Natural killer cell (primary cell): ENCODE data around the gene SANBR. TPM values are rescaled to one million over a fixed set of nuclear protein-coding genes. Genes with fewer than 3 reads are reported as not detected.
"Not testable (repeated sequence)": the region's sequence is repeated elsewhere in the genome, so short reads cannot be mapped to it uniquely, and the experiment has no call there.

Source experiments
- ATAC-seq, 3 donors: fragments of 150-1000 bp in 2 of 3; fragments of 200-7000 bp in 1 of 3; cut with Tn5 transposase; 1 replicate in 1 of 3; 2 replicates in 2 of 3; pipeline ENCODE4 v1.10.0; 2021; ENCODE audit warnings: mild to moderate bottlenecking in 2 of 3, moderate library complexity in 2 of 3
- DNase-seq, 2 donors: peaks; one replicate each; pipeline versions ENCODE4 v3.0.0 to v3.0.0-alpha.2; 2013 to 2021; ENCODE audit warnings: mixed read lengths in 1 of 2
- H3K27ac ChIP-seq: one replicate; pipeline ENCODE4 v1.5.1; 2013; ENCODE audit warnings: mild to moderate bottlenecking, low read length
- H3K27me3 ChIP-seq: one replicate; pipeline ENCODE4 v1.6.1; 2013; ENCODE audit warnings: low read length; ENCODE audit not compliant: control insufficient read depth, insufficient read depth
- H3K36me3 ChIP-seq: one replicate; pipeline ENCODE4 v1.6.1; 2013; ENCODE audit warnings: low read length; ENCODE audit not compliant: control insufficient read depth, insufficient read depth
- H3K4me1 ChIP-seq: one replicate; pipeline ENCODE4 v1.6.1; 2013; ENCODE audit warnings: low read length; ENCODE audit not compliant: control insufficient read depth, insufficient read depth
- H3K4me3 ChIP-seq: one replicate; pipeline ENCODE4 v1.5.1; 2013; ENCODE audit warnings: low read length
- H3K9me3 ChIP-seq: one replicate; pipeline ENCODE4 v1.6.1; 2013; ENCODE audit warnings: low read length; ENCODE audit not compliant: control insufficient read depth, insufficient read depth
- H3K27ac Mint-ChIP-seq, 2 donors: one replicate each; pipeline ENCODE4 v1.8.0; 2022; ENCODE audit warnings: mild to moderate bottlenecking in 2 of 2, mixed read lengths in 2 of 2, moderate library complexity in 1 of 2
- H3K27me3 Mint-ChIP-seq, 2 donors: one replicate each; pipeline ENCODE4 v1.8.0; 2022; ENCODE audit warnings: low read depth in 2 of 2, mixed read lengths in 2 of 2
- H3K36me3 Mint-ChIP-seq: one replicate; pipeline ENCODE4 v1.8.0; 2022; ENCODE audit warnings: mixed read lengths
- H3K4me1 Mint-ChIP-seq, 2 donors: one replicate each; pipeline ENCODE4 v1.8.0; 2022; ENCODE audit warnings: mixed read lengths in 2 of 2
- H3K4me3 Mint-ChIP-seq: one replicate; pipeline ENCODE4 v1.8.0; 2022; ENCODE audit warnings: mild to moderate bottlenecking, moderate library complexity, mixed read lengths
- H3K9me3 Mint-ChIP-seq, 2 donors: one replicate each; pipeline ENCODE4 v1.8.0; 2022; ENCODE audit warnings: mixed read lengths in 2 of 2
- WGBS: methylation state at CpG from one replicate; pipeline ENCODE4 v1.1.7; 2013; ENCODE audit warnings: missing lambda C conversion rate; ENCODE audit not compliant: insufficient coverage; 5-methylcytosine and 5-hydroxymethylcytosine counted together
- intact Hi-C: fragments of 100-400 bp; cut with micrococcal nuclease; formaldehyde crosslinking; loops from one replicate; pipeline ENCODE4 v1.14.2; 2022
- total RNA-seq, 4 donors: library from RNA; stranded (reverse); fragments of 120-200 nt in 1 of 4; gene quantifications; one replicate each; pipeline versions ENCODE4 v1.2.3 to v1.2.4, GENCODE V29; 2013 to 2022
- TF ChIP-seq, protein P1 (sequence below): fragments of 200-600 bp; IDR thresholded peaks from one replicate; pipeline ENCODE4 v1.8.0; 2022; ENCODE audit warnings: antibody characterized with exemption

Gene SANBR
- total RNA-seq, 3 donors from 2014 or later (not counting 1 experiment from before 2014, with no cell fraction given), result 5.3 to 6.3 (median 5.8) TPM

DNA sequence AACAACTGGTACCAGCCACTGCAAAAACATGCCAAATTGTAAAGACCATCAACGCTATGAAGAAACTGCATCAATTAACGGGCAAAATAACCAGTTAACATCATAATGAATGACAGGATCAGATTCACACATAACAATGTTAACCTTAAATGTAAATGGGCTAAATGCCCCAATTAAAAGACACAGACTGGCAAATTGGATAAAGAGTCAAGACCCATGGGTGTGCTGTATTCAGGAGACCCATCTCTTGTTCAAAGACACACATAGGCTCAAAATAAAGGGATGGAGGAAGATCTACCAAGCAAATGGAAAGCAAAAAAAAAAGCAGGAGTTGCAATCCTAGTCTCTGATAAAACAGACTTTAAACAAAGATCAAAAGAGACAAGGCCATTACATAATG, 29.0 kb upstream of the SANBR start:
- H3K9me3 Mint-ChIP-seq, H3K4me1 ChIP-seq, H3K4me3 ChIP-seq, ATAC-seq, H3K9me3 ChIP-seq, H3K27me3 Mint-ChIP-seq, DNase-seq, intact Hi-C loops, H3K27ac ChIP-seq, H3K4me3 Mint-ChIP-seq, H3K27me3 ChIP-seq, H3K27ac Mint-ChIP-seq: not testable (repeated sequence)
- H3K36me3 ChIP-seq, result peaks cover 29% of the 10 kb centered on the region
- peaks cover 14% of the 10 kb centered on the region for H3K36me3 Mint-ChIP-seq
- H3K4me1 Mint-ChIP-seq, result peaks cover 8 to 24% of the 10 kb centered on the region in 2 donors
- WGBS, result 100% methylated on average over 2 of the region's 2 CpGs

DNA sequence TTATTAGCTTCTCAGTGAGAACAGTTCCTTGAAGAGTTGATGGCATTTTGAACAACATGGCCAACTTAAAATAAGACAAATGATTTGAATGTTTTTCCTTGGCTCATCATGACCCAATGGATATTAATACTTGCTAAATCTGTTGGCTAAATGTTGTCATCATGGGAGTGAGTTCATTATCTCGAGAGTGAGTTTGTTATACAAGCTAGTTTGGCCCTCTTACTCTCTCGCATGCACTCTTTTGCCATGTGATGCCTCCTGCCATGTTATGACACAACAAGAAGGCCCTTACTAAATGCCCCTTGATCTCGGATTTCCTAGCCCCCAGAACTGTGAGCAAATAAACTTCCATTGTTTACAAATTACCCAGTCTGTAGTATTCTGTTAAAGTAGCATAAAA, 22.9 kb upstream of the SANBR start:
- H3K27ac Mint-ChIP-seq, result no peak overlapping the region

DNA sequence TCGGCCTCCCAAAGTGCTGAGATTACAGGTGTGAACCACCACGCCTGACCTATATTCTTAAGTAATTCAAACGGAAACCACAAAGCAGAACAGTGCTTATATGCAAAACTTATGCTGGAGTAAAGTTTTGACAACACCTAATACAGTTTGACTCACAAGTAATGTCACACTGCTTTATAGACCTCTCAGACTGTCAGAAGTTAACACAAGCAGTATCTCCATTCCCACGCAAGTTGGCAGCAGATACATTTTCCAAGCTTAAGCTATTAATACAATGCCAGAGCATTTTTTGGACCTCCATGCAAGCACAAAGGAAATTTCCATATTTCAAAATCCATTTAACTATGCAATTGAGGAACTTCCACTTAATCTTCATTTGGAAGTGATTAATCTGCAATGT, 21.0 kb upstream of the SANBR start:
- no peak overlapping the region for H3K4me3 ChIP-seq
- ATAC-seq, result peak in 2 of 3 donors; percentile 42 to 44
- H3K4me1 ChIP-seq, result peaks cover 6% of the 10 kb centered on the region
- Mint-ChIP-seq H3K27ac (peak overlapping the region; percentile 57 to 60), H3K4me3 (no peak overlapping the region), H3K36me3 (peaks cover 6% of the 10 kb centered on the region), H3K27me3 (no peaks in the 10 kb centered on the region), H3K4me1 (peaks cover 10 to 27% of the 10 kb centered on the region in 2 donors), H3K9me3 (no peaks in the 10 kb centered on the region)
- H3K27ac ChIP-seq, result no peak overlapping the region
- peaks cover 33% of the 10 kb centered on the region for H3K36me3 ChIP-seq
- peak in 1 of 2 donors; percentile 4 for DNase-seq
- H3K9me3 ChIP-seq, result no peaks in the 10 kb centered on the region
- intact Hi-C loops, result no loop called here
- TF ChIP-seq, protein P1, sequence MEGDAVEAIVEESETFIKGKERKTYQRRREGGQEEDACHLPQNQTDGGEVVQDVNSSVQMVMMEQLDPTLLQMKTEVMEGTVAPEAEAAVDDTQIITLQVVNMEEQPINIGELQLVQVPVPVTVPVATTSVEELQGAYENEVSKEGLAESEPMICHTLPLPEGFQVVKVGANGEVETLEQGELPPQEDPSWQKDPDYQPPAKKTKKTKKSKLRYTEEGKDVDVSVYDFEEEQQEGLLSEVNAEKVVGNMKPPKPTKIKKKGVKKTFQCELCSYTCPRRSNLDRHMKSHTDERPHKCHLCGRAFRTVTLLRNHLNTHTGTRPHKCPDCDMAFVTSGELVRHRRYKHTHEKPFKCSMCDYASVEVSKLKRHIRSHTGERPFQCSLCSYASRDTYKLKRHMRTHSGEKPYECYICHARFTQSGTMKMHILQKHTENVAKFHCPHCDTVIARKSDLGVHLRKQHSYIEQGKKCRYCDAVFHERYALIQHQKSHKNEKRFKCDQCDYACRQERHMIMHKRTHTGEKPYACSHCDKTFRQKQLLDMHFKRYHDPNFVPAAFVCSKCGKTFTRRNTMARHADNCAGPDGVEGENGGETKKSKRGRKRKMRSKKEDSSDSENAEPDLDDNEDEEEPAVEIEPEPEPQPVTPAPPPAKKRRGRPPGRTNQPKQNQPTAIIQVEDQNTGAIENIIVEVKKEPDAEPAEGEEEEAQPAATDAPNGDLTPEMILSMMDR, result no peak
- no peaks in the 10 kb centered on the region for H3K27me3 ChIP-seq
- WGBS, result 48% methylated on average over 4 of the region's 4 CpGs

More for the DNA sequence above, 22.9 kb upstream of the SANBR start:
- ATAC-seq (no peak), DNase-seq (no peak)
- Mint-ChIP-seq H3K4me3 (no peak overlapping the region), H3K27me3 (no peaks in the 10 kb centered on the region), H3K9me3 (no peaks in the 10 kb centered on the region), H3K4me1 (peaks cover 14 to 27% of the 10 kb centered on the region in 2 donors), H3K36me3 (no peaks in the 10 kb centered on the region)
- H3K4me1 ChIP-seq, result peaks cover 6% of the 10 kb centered on the region
- H3K36me3 ChIP-seq, result peaks cover 18% of the 10 kb centered on the region
- no peak overlapping the region for H3K4me3 ChIP-seq
- no peaks in the 10 kb centered on the region for H3K27me3 ChIP-seq
- TF ChIP-seq, protein P1, result no peak
- H3K9me3 ChIP-seq, result no peaks in the 10 kb centered on the region
- intact Hi-C loops, result no loop called here
- H3K27ac ChIP-seq, result no peak overlapping the region
- 97% methylated on average over 3 of the region's 3 CpGs for WGBS

DNA sequence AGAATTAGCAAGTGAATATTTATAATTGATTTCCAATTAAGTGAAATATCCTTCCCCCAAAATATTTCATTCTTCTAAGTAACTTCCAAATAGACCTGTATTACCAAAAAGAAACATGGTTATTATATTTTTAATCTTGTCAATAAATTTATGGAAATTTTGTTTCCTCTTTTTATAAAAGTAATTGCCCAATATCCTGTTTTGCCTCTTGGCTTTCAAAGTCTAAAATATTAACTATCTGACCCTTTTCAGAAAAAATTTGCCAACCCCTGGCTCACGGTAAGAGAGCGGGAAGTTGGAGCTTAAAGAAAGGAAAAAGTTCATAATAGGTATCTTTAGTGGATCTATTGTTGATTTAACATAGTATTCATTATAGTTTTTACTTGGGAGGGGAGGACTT, 20.4 kb upstream of the SANBR start:
- Histone ChIP-seq H3K36me3 (peaks cover 35% of the 10 kb centered on the region), H3K27me3 (no peaks in the 10 kb centered on the region), H3K4me3 (no peak overlapping the region), H3K4me1 (peaks cover 6% of the 10 kb centered on the region), H3K27ac (no peak overlapping the region), H3K9me3 (no peaks in the 10 kb centered on the region)
- no peak for DNase-seq
- WGBS, result no CpG with 5 or more reads among the region's 2 CpGs
- TF ChIP-seq, protein P1, result no peak
- intact Hi-C loops, result no loop called here
- no peaks in the 10 kb centered on the region for H3K27me3 Mint-ChIP-seq
- H3K36me3 Mint-ChIP-seq, result peaks cover 6% of the 10 kb centered on the region
- peaks cover 8 to 25% of the 10 kb centered on the region in 2 donors for H3K4me1 Mint-ChIP-seq
- no peak overlapping the region for H3K4me3 Mint-ChIP-seq
- no peaks in the 10 kb centered on the region for H3K9me3 Mint-ChIP-seq
- no peak for ATAC-seq
- H3K27ac Mint-ChIP-seq, result peak overlapping the region; percentile 13 to 27
